HG02885 (cell line): ENCODE results near the gene RANBP3.
"Not testable (repeated sequence)": the region's sequence is repeated elsewhere in the genome, so short reads cannot be mapped to it uniquely, and the experiment has no call there.

Experiments
- ATAC-seq: cut with Tn5 transposase; IDR thresholded peaks from one replicate; pipeline ENCODE4 v1.9.1; 2021; ENCODE audit warnings: mild to moderate bottlenecking; ENCODE audit not compliant: unreplicated experiment, poor library complexity

Gene RANBP3

GRCh38 chr19:5893907-5894703 is 83.8 kb downstream of the RANBP3 start:
- ATAC-seq: no peak

GRCh38 chr19:5893296-5893903 is 84.5 kb downstream of the RANBP3 start:
- no peak for ATAC-seq

- ATAC-seq: no peak
These were observed 85.1 kb downstream of the RANBP3 start for GRCh38 chr19:5892772-5893275.

- no peak for ATAC-seq
These were observed 85.8 kb downstream of the RANBP3 start for GRCh38 chr19:5891938-5892771.

- ATAC-seq: no peak
These were observed 86.4 kb downstream of the RANBP3 start for GRCh38 chr19:5891572-5891937.

GRCh38 chr19:5890099-5890498 is 87.8 kb downstream of the RANBP3 start:
- ATAC-seq: no peak

GRCh38 chr19:5889288-5889971 is 88.5 kb downstream of the RANBP3 start:
- ATAC-seq: no peak

- not testable (repeated sequence) for ATAC-seq
These were observed 93.7 kb downstream of the RANBP3 start for GRCh38 chr19:5884065-5884811.

- ATAC-seq: not testable (repeated sequence)
These were observed 94.6 kb downstream of the RANBP3 start for GRCh38 chr19:5883157-5883873.

- ATAC-seq: no peak
These were observed 95.4 kb downstream of the RANBP3 start for GRCh38 chr19:5882421-5882968.

GRCh38 chr19:5881543-5882299 is 96.2 kb downstream of the RANBP3 start:
- no peak for ATAC-seq

GRCh38 chr19:5880604-5881078 is 97.3 kb downstream of the RANBP3 start:
- ATAC-seq: no peak

GRCh38 chr19:5880196-5880595 is 97.7 kb downstream of the RANBP3 start:
- no peak for ATAC-seq

- ATAC-seq: no peak
These were observed 100.1 kb downstream of the RANBP3 start for GRCh38 chr19:5877882-5878281.

GRCh38 chr19:5877427-5877826 is 100.5 kb downstream of the RANBP3 start:
- no peak for ATAC-seq

GRCh38 chr19:5874496-5874895 is 103.4 kb downstream of the RANBP3 start:
- ATAC-seq: not testable (repeated sequence)

- no peak for ATAC-seq
These were observed 104.2 kb downstream of the RANBP3 start for GRCh38 chr19:5873617-5874199.
